GM20000 (cell line): Measurements from ENCODE around the gene BCAR3.

ENCODE experiments used
- DNase-seq: peaks from one replicate; pipeline ENCODE4 v3.0.0; 2012; ENCODE audit warnings: low spot score
- TF ChIP-seq, protein P1 (sequence below): IDR thresholded peaks from 2 replicates; pipeline ENCODE4 v1.5.1; 2012; ENCODE audit warnings: mild to moderate bottlenecking, control low read depth; ENCODE audit errors: extremely low read depth, missing control alignments

The BCAR3 gene

DNA sequence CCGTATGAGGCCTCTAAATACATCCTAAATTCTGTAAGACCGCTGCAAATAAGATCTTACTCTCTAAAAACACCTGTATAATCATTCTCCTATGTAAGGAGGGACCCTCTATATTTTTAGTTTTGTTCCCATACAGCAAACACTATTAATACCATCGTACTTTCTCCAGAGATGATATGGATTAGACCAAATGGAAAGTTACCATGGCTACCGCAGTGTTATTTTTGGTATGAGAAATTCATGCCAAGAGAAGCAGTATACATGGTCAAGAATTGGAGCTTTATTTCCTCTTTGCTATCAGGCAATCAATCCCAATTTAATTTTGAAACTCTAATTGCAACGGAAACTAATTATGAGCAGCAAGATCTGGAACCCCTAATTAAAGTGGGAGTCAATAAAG is 70.0 kb downstream of the BCAR3 start:
- DNase-seq: no peak
- TF ChIP-seq, protein P1, sequence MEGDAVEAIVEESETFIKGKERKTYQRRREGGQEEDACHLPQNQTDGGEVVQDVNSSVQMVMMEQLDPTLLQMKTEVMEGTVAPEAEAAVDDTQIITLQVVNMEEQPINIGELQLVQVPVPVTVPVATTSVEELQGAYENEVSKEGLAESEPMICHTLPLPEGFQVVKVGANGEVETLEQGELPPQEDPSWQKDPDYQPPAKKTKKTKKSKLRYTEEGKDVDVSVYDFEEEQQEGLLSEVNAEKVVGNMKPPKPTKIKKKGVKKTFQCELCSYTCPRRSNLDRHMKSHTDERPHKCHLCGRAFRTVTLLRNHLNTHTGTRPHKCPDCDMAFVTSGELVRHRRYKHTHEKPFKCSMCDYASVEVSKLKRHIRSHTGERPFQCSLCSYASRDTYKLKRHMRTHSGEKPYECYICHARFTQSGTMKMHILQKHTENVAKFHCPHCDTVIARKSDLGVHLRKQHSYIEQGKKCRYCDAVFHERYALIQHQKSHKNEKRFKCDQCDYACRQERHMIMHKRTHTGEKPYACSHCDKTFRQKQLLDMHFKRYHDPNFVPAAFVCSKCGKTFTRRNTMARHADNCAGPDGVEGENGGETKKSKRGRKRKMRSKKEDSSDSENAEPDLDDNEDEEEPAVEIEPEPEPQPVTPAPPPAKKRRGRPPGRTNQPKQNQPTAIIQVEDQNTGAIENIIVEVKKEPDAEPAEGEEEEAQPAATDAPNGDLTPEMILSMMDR: no peak

DNA sequence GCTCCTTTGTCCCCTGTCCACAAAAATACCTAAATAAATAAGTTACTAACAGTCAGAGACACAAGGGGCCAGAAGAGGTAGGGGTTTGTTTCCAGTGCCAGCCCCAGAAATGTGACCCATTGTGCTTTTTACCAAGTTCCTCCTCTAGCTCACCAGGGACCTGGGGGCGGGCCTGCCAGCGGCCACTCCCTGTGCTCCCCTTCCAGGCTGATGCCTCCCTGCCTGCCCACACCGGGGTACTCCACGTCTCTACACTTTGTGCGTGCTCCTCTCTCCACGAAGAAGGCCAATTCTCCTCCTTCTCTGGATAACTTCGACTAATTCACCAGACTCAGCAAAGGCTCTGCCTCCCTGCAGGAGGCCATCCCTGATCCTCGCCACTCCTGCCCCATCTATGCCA is 72.1 kb downstream of the BCAR3 start:
- no peak for DNase-seq
- TF ChIP-seq, protein P1: no peak

DNA sequence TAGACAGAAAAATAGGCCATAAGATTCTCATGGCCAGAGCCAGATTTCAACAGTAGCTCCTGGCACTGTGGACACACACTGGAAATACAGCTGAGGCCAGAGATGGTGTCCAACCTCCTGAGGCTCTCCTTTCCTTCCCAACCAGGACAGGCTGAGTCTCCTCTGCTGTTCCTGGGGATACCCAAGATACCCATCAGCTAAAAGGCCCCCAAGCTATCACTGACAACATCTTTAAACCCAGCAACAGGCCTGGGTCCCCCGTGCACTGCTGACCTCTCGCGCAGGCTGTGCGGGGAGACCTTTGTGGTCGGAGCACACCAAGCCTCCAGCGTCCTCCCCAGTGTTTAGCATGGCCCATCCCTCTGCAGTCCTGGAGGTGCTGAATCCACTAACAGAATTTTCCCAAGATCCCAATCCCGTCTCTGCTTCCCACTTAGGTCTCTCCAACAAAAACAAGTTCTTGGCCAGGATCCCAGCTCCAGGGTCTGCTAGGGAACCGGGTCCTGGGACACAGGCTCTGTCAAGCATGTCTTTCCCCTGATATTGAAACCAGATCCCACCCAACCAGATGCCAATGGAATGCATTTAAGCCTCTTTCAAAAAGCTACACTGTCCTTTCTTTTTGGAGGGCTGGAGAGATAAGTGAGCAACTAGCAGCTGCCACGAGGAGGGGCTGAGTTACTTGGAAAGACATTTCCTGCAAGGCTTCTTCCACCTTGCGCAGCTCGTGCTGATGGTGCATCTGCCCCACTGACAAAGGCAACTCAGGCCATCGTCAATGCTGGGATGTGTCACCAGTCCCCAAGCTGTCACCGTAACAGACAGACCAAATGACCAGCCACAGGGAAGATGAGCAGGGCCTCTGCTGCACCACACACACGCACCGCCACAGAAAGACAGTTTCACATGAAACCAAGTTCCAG is 73.2 kb downstream of the BCAR3 start:
- DNase-seq: no peak
- TF ChIP-seq, protein P1: no peak

DNA sequence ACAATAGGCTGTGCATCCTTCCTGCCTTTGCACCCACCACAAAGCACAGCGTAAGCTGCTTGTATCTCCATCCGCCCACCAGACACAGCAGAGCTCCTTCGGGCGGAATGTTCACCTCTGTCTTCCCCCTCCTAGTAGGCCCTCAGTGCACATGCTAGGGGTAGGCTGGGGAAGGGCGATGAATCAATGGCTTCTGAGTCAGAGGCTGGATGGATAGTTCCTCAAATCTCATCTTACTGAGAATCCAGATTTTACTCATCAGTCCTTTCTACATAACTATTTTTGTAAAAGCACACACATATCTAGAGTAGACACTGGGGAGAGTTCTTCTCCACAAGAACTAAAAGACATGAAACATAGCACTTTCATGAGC is 73.8 kb downstream of the BCAR3 start:
- TF ChIP-seq, protein P1: no peak
- DNase-seq: peak; percentile 76

DNA sequence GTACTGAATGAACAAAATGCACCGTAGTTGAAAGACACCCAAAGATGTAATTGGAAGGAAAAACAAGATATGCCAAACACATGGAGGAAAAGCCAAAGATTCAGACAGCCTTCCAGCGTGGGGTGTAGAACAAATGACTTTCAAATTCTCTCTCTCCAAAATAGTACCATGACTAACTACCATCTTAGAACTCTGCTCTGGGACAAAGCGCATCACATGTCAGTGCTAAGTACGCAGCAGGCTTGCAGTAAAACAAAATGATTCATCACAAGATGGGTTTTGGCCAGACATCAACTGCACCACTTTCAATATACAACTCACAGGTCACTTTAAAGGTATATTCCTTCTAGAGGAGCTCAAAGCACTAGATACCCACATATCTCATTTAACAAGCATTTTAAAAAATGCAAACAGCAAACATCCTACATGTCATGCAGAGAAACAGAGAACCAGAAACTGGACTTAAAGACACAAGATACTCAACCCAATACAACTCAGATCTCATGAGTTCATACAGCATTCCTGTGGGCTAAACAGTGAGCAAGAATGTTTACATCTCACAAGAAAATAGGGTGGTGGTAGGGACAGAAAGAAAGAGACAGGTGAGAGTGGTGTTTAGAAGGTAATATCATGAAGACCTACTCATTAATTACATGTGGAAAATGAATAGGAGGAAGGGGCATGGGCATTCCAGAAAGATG is 75.7 kb downstream of the BCAR3 start:
- no peak for DNase-seq
- TF ChIP-seq, protein P1: no peak

DNA sequence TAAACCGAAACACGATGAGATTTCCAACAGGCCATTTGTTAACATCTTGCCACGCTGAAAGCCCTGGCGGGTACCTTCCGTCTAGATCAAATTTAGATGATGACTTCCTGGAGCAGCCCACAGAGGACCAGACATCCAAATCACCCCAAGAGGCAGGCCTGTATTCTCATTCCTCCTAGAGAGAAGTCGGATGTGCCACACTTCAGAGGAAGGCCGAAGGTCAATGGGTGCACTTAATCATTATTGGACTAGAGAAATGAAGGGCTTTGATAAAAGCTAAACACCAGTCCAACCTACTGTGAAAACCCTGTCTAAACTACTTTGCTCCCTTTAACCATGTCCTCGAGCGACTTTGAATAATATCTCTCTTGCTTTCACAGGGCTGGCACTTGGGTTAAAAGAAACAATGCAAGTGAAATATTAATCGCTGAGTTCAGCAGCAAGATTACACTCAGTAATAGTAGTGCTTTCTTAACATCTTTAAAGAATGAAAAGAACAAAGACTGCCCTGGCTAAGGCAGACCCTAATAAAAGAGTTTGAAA is 76.5 kb downstream of the BCAR3 start:
- no peak for DNase-seq
- TF ChIP-seq, protein P1: no peak

DNA sequence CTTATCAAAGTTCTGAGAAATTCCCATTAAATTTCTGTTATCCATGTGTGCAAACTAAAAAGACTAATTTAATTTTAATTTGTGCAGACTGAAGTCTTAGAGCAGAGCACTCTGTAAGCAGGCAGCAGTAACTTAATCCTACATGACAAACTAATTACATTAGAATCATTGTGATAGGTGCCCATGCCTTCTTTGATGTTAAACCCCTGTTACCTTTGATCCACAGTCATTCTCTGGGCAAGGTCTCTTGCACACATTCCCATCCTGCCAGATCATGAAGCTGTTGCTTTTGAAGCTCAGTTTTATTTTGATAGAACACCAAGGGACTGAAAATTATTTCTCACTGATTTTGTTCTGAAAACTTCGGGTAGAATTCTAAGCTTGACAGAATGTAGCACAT is 77.2 kb downstream of the BCAR3 start:
- TF ChIP-seq, protein P1: no peak
- DNase-seq: no peak
